HG03097 (cell line): ENCODE data around the gene BHLHA15.

ENCODE experiments used
- ATAC-seq: cut with Tn5 transposase; IDR thresholded peaks from one replicate; pipeline ENCODE4 v1.9.1; 2021; ENCODE audit not compliant: unreplicated experiment, low FRiP score

Gene BHLHA15

DNA sequence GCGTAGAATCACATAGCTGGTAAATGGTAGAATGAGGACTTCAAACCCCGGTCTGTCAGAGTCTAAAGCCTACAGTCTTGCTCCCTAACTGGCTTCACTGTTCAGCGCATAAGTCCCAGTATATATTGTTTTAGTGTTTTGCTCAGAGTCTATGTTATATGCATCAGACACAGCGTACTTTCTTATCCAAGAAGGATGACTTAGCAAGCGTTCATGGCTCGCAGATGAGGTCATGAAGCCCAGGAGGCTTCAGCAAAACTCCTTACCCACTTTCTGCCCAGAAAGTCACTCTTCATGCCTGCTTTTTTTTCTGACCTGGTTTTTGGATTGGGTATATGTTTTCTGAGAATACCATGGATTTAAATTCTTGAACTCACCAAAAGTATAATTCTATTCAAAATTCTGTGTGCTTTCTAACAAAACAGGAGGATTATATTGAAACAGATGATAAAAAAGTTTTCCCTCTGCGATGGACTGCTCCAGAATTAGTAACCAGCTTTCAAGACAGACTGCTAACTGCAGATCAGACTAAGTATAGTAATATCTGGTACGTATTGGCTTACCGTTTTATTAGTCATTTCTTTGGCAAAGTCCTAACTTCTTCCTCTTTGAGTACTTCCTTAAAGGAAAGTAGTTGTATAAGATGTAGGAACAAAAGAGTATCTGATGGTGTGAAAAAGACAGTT is 24.6 kb upstream of the BHLHA15 start:
- ATAC-seq = no peak

DNA sequence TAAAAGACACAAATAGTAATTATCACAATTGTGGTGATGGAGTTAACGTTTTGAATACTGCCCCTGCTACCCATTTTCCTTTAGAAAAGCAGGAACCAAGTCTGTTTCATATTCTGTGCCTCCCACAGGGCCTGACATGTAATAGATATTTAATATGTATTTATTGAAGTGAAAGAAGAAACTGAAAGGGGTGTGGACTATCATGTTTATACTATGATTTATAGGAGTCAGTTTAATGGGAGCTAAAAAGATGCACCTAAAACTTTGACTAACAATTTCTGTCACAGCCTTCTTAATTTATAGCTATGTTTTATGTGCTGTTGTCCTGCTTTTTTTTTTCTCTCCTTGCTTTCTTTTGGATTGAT is 24.1 kb upstream of the BHLHA15 start:
- ATAC-seq = no peak

- no peak for ATAC-seq
Measured at GRCh38 chr7:98189559-98189958, 21.7 kb upstream of the BHLHA15 start.

- no peak for ATAC-seq
Measured at GRCh38 chr7:98191668-98192431, 19.4 kb upstream of the BHLHA15 start.

DNA sequence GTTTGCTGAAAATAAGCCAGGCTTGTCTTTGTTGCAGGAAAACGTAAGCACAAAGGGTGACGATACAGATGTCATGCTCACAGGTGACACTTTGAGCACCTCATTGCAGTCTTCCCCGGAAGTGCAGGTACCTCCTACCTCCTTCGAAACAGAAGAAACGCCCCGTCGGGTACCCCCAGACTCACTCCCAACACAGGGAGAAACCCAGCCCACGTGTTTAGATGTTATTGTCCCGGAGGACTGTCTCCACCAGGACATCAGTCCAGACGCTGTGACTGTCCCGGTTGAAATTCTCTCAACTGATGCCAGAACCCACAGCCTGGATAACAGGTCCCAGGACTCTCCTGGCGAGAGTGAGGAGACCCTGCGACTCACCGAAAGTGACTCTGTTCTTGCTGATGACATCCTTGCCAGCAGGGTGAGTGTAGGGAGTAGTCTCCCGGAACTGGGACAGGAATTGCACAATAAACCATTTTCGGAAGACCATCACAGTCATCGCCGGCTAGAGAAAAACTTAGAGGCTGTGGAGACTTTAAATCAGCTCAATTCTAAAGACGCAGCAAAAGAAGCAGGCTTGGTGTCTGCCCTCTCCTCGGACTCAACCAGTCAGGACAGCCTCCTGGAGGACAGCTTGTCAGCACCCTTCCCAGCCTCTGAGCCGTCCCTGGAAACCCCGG is 18.3 kb upstream of the BHLHA15 start:
- ATAC-seq = no peak

DNA sequence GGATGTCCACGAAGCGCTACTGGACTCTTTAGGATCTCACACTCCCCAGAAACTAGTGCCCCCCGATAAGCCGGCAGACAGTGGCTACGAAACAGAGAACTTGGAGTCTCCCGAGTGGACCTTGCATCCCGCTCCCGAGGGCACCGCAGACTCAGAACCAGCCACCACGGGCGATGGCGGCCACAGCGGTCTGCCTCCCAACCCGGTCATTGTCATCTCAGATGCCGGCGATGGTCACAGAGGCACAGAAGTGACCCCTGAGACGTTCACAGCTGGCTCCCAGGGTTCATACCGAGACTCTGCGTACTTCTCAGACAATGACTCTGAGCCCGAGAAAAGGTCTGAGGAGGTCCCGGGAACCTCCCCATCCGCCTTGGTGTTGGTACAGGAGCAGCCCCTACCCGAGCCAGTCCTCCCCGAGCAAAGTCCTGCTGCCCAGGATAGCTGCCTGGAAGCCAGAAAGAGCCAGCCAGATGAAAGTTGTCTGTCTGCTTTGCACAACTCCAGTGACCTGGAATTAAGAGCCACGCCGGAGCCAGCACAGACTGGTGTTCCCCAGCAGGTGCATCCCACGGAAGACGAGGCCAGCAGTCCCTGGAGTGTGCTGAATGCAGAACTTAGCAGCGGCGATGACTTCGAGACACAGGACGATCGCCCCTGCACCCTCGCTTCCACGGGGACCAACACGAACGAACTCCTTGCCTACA is 17.6 kb upstream of the BHLHA15 start:
- ATAC-seq = no peak

- no peak for ATAC-seq
Measured at GRCh38 chr7:98194186-98194585, 17.1 kb upstream of the BHLHA15 start.

DNA sequence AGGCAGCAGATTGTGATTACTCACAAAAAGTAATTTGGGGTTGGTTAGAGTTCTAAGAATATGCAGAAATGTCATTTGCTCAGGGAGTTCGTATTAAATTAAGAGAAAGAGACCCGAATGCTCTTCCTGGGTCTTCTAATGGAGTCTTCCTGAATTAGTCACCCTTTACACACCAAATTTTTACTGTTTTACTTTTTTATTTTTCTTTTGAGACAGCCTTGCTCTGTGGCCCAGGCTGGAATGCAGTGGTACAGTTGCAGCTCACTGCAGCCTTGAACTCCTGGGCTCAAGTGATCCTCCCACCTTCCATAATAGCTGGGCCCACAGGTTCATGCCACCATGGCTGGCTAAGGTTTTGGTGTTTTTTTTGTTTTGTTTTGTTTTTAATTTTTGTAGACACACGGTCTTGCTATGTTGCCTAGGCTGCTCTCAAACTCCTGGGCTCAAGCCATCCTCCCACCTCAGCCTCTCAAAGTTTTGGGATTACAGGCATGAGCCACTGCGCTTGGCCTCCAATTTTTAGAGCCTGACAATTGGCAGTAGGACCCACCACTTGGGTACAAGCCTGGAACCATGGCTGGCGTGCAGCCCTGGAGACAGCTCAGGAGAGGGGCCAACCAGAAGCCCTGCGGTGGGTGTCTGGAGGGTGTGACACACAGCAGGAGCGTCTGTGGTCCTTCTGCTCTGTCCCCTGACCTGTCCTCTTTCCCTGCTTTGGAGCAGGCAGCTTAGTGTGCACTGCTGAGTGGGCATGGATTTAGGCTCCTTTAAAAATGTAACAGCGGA is 16.4 kb upstream of the BHLHA15 start:
- ATAC-seq = no peak

DNA sequence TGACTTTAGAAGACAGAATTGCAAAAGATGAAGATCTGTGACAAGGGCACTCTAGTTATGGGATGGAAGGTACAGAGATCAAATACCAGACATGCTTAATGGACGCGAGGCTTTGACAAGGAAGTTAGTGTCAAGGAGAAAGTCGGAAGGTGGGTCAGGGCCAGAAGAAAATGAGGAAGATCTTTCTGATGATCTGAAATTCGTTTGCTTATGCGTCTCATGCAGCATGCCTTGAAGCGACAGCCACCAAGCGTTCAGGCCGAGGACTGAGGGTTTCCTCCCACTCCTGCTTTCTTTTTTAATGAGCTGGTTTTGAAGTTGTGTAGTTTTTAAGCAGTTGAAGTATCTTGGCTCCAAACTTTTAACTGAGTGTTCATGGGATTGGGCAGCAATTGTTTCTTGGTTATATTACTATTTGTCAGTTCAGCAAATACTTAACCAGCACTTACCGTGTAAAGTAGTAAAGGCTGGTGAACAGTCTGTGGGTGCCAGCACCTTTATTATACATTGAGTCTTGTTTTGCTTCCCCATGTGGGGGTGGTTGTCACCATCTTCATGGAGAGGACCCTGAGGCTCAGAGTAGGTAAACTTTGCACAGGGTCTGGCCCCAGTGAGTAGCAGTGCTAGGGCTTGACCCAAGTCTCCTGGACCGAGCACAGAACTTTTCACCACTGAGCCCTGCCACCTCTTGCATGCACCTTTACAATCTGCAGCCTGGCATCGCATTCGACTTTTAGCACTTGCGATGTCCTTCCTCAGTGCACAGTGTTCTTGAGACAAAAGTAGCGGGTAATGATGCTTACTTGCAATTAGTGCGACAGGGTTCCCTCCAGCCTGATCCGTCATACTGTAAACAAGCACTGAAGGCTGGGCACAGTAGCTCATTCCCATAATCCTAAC is 14.3 kb upstream of the BHLHA15 start:
- no peak for ATAC-seq

GRCh38 chr7:98199131-98199530 is 12.1 kb upstream of the BHLHA15 start:
- ATAC-seq = no peak

DNA sequence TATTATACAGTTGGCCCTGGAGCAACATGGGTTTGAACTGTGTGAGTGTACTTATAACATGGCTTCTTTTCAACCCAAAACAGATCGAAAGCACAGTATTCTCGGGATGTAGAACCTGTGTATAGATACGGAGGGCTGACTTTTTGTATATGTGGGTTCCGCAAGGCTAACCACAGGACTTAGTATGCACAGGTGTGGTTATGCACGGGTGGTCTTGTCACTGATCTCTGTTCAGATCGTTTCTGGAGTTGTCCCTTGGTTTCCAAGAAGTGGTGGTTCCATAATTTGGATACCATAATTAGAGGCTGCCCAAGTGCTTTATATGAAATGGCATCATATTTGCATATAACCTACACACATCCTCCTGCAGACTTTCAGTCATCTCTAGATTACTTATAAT is 10.9 kb upstream of the BHLHA15 start:
- ATAC-seq = peak; percentile 42

DNA sequence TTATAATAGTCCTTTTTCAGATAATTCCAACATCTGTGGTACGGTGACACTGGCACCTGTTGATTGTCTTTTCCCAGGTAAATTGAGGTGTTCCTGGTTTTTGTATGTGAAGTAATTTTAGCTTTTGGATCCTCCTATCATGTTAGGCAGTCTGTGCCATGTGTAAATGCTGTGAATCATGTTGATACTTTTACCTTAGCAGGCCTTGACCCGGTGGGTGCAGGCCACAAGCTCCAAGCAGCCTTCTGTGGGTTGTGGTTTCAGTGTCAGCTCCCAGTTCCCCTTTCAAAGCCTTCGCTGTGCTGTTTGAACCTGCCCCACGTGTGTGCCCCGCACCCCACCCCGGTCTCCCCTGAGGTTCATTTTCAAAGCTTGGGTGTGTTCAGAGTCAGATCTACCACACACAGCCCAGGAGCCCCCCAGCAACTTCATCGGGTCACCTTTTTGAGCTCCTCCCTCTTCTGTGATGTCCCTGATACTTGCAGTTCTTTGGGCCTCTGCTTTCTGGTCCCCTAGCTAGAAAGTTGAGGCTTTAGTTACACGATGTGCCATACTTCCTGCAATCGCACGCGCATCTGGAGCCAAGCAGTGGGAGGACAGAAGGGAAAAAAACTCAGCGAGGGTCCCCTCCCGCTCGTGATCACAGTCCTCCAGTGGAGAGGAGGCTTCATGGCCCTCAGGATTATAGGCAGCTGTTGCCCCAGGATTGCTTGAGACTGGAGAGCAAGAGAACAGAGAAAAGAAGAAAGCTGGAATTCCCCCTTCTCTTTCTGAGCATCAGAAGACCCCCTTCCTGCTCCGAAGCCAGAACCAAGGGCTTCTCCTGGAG is 8.7 kb upstream of the BHLHA15 start:
- ATAC-seq = peak; percentile 92

GRCh38 chr7:98203261-98203963 is 7.8 kb upstream of the BHLHA15 start:
- no peak for ATAC-seq

GRCh38 chr7:98203964-98204605 is 7.2 kb upstream of the BHLHA15 start:
- ATAC-seq = no peak

GRCh38 chr7:98204670-98205069 is 6.6 kb upstream of the BHLHA15 start:
- no peak for ATAC-seq

GRCh38 chr7:98205162-98205845 is 5.9 kb upstream of the BHLHA15 start:
- no peak for ATAC-seq
